GM12874 (cell line): ENCODE results near the gene LTA.

Experiments used
- CTCF ChIP-seq: IDR thresholded peaks from 2 replicates; pipeline ENCODE4 v1.5.1; 2011; ENCODE audit warnings: low read depth, mild to moderate bottlenecking, control low read depth, low read length, moderate library complexity; ENCODE audit not compliant: insufficient read depth

Gene LTA

GRCh38 chr6:31567531-31568370, 4.3 kb upstream of the LTA start:
- TF ChIP-seq CTCF = no peak

- no peak for TF ChIP-seq CTCF
Observed at GRCh38 chr6:31568537-31568961, 3.5 kb upstream of the LTA start.

- no peak for TF ChIP-seq CTCF
Observed at GRCh38 chr6:31569861-31570536, 2.1 kb upstream of the LTA start.

GRCh38 chr6:31573239-31574105, 1.4 kb downstream of the LTA start:
- no peak for TF ChIP-seq CTCF

GRCh38 chr6:31574106-31575061, 2.3 kb downstream of the LTA start:
- 0 out of 2 replicates have a peak, but pooled peaks have one; percentile 11 for TF ChIP-seq CTCF

- no peak for TF ChIP-seq CTCF
Observed at GRCh38 chr6:31575335-31575901, 3.3 kb downstream of the LTA start, which contains the start of gene TNF. Gene TNF, plus strand, starts transcription at chr6:31575565. Its CDS starts 177 bp downstream, at chr6:31575742.
